HEK293 (cell line): Measurements from ENCODE around the gene ITPRID2.

ENCODE experiments used
- CTCF ChIA-PET: fragments of 350-600 bp; formaldehyde crosslinking; extraction: SDS; loops from one replicate; lab custom pipeline; 2021; ENCODE audit warnings: antibody characterized with exemption; lab: Yijun Ruan, JAX
- POLR2A ChIA-PET: fragments of 300-600 bp; formaldehyde crosslinking; extraction: SDS; loops from one replicate; lab custom pipeline; 2020; ENCODE audit warnings: antibody characterized with exemption, inconsistent platforms; lab: Yijun Ruan, JAX
- H3K27ac ChIP-seq: fragments of 200-500 bp; sonication (Bioruptor generic); 2 replicates; pipeline ENCODE4 v1.5.1; 2014; ENCODE audit warnings: low read depth, low read length, control low read depth, inconsistent platforms; ENCODE audit errors: extremely low read depth
- H3K36me3 ChIP-seq, 2 experiments: fragments of 200-500 bp in 1 of 2; sonication (Bioruptor generic) in 1 of 2; 1 replicate in 1 of 2; 2 replicates in 1 of 2; pipeline ENCODE4 v1.5.1; 2014 to 2017; ENCODE audit warnings: inconsistent platforms in 2 of 2, low read length in 2 of 2; ENCODE audit not compliant: control insufficient read depth in 2 of 2, insufficient read depth in 1 of 2
- H3K4me1 ChIP-seq: fragments of 200-500 bp; sonication (Bioruptor generic); 2 replicates; pipeline ENCODE4 v1.5.1; 2014; ENCODE audit warnings: mild to moderate bottlenecking, low read length, inconsistent platforms; ENCODE audit not compliant: control insufficient read depth, insufficient read depth
- H3K4me3 ChIP-seq: 2 replicates; pipeline ENCODE4 v1.5.1; 2011; ENCODE audit warnings: low read depth, mild to moderate bottlenecking, control low read depth, low read length, moderate library complexity
- H3K9me3 ChIP-seq: fragments of 200-500 bp; sonication (Bioruptor generic); 2 replicates; pipeline ENCODE4 v1.5.1; 2014; ENCODE audit warnings: low read depth, low read length, inconsistent platforms; ENCODE audit not compliant: control insufficient read depth, insufficient read depth
- BCL11A ChIP-seq: fragments of 450-650 bp; formaldehyde crosslinking; IDR thresholded peaks from 2 replicates; pipeline ENCODE4 v1.5.1; 2016; ENCODE audit warnings: low read depth, missing biosample characterization, missing genetic modification characterization
- FEZF1 ChIP-seq: fragments of 450-650 bp; formaldehyde crosslinking; IDR thresholded peaks from 2 replicates; pipeline ENCODE4 v1.5.1; 2016; ENCODE audit warnings: missing biosample characterization, missing genetic modification characterization
- KLF8 ChIP-seq: fragments of 450-650 bp; formaldehyde crosslinking; IDR thresholded peaks from 2 replicates; pipeline ENCODE4 v1.5.1; 2016; ENCODE audit warnings: missing biosample characterization, missing genetic modification characterization
- SCRT2 ChIP-seq: fragments of 450-650 bp; formaldehyde crosslinking; IDR thresholded peaks from 2 replicates; pipeline ENCODE4 v1.5.1; 2016; ENCODE audit warnings: missing biosample characterization, missing genetic modification characterization
- WT1 ChIP-seq: fragments of 450-650 bp; formaldehyde crosslinking; IDR thresholded peaks from 2 replicates; pipeline ENCODE4 v1.5.1; 2016; ENCODE audit warnings: missing biosample characterization, missing genetic modification characterization
- ZBTB48 ChIP-seq: fragments of 450-650 bp; formaldehyde crosslinking; IDR thresholded peaks from 2 replicates; pipeline ENCODE4 v1.5.1; 2016; ENCODE audit warnings: missing biosample characterization, missing genetic modification characterization
- ZNF16 ChIP-seq: fragments of 450-650 bp; formaldehyde crosslinking; IDR thresholded peaks from 2 replicates; pipeline ENCODE4 v1.5.1; 2016; ENCODE audit warnings: low read depth, missing biosample characterization, missing genetic modification characterization
- ZNF292 ChIP-seq: fragments of 450-650 bp; formaldehyde crosslinking; IDR thresholded peaks from 2 replicates; pipeline ENCODE4 v1.5.1; 2016; ENCODE audit warnings: low read depth, missing biosample characterization, missing genetic modification characterization, borderline replicate concordance
- ZNF366 ChIP-seq: fragments of 450-650 bp; formaldehyde crosslinking; conservative IDR thresholded peaks from 2 replicates; pipeline ENCODE4 v1.5.1; 2016; ENCODE audit warnings: missing biosample characterization, missing genetic modification characterization
- ZNF521 ChIP-seq: fragments of 450-650 bp; formaldehyde crosslinking; IDR thresholded peaks from 2 replicates; pipeline ENCODE4 v1.5.1; 2017; ENCODE audit warnings: missing biosample characterization, mild to moderate bottlenecking, missing genetic modification characterization
- ZNF585B ChIP-seq: fragments of 450-650 bp; formaldehyde crosslinking; IDR thresholded peaks from 2 replicates; pipeline ENCODE4 v1.5.1; 2016; ENCODE audit warnings: missing biosample characterization, missing genetic modification characterization
- ZNF707 ChIP-seq: fragments of 450-650 bp; formaldehyde crosslinking; IDR thresholded peaks from 2 replicates; pipeline ENCODE4 v1.5.1; 2016; ENCODE audit warnings: missing biosample characterization, missing genetic modification characterization
- ZNF777 ChIP-seq: fragments of 450-650 bp; formaldehyde crosslinking; IDR thresholded peaks from 2 replicates; pipeline ENCODE4 v1.5.1; 2017; ENCODE audit warnings: missing biosample characterization, missing genetic modification characterization, borderline replicate concordance
- ZNF843 ChIP-seq: fragments of 450-650 bp; formaldehyde crosslinking; IDR thresholded peaks from 2 replicates; pipeline ENCODE4 v1.5.1; 2016; ENCODE audit warnings: missing biosample characterization, missing genetic modification characterization
- TF ChIP-seq, protein P1 (sequence below): fragments of 450-650 bp; formaldehyde crosslinking; IDR thresholded peaks from 2 replicates; pipeline ENCODE4 v1.5.1; 2016; ENCODE audit warnings: missing biosample characterization, missing genetic modification characterization
- TF ChIP-seq, protein P2 (sequence below): fragments of 450-650 bp; formaldehyde crosslinking; IDR thresholded peaks from 2 replicates; pipeline ENCODE4; 2016; ENCODE audit warnings: missing biosample characterization, missing genetic modification characterization
- TF ChIP-seq, protein P3 (sequence below): fragments of 450-650 bp; formaldehyde crosslinking; IDR thresholded peaks from 2 replicates; pipeline ENCODE4 v1.5.1; 2017; ENCODE audit warnings: missing biosample characterization, mild to moderate bottlenecking, missing genetic modification characterization, moderate library complexity
- TF ChIP-seq, protein P4 (sequence below): fragments of 450-650 bp; formaldehyde crosslinking; optimal IDR thresholded peaks from 2 replicates; pipeline ENCODE3; 2016; ENCODE audit warnings: missing biosample characterization, mild to moderate bottlenecking, missing genetic modification characterization
- TF ChIP-seq, protein P5 (sequence below): fragments of 450-650 bp; formaldehyde crosslinking; IDR thresholded peaks from 2 replicates; pipeline ENCODE4 v1.5.1; 2016; ENCODE audit warnings: missing biosample characterization, missing genetic modification characterization
- TF ChIP-seq, protein P6 (sequence below): fragments of 450-650 bp; IDR thresholded peaks from 2 replicates; pipeline ENCODE4 v1.5.1; 2018; ENCODE audit warnings: missing biosample characterization, missing genetic modification characterization

Gene ITPRID2

DNA sequence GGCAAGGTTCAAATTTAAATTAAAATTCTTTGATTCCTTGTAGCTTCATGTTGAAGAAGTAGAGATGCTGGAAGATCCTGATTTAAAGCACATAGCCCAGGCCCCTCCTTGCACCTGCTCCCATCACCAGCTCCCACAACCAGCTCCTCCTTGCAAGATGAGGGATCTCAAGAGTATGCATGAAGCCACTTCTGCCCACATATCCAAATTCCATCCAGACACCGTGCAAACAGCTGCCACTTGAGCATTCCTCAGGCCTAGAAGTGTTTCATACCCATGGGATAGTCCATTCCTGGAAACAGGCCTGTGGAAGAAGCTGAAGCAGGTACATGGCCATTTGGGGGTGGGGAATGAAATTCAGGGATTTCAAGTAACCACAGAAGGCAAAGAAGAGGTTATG lies 32.4 kb upstream of the ITPRID2 start:
- Histone ChIP-seq H3K9me3 (no peaks in the 10 kb centered on the region), H3K27ac (no peak overlapping the region), H3K36me3 (no peaks in the 10 kb centered on the region), H3K4me1 (no peaks in the 10 kb centered on the region), H3K4me3 (no peak overlapping the region)
- TF ChIP-seq ZNF707: no peak
- no peak for TF ChIP-seq ZNF521 (tag by site-specific recombination)
- no peak for TF ChIP-seq FEZF1 (tag by site-specific recombination)
- TF ChIP-seq, protein P1, sequence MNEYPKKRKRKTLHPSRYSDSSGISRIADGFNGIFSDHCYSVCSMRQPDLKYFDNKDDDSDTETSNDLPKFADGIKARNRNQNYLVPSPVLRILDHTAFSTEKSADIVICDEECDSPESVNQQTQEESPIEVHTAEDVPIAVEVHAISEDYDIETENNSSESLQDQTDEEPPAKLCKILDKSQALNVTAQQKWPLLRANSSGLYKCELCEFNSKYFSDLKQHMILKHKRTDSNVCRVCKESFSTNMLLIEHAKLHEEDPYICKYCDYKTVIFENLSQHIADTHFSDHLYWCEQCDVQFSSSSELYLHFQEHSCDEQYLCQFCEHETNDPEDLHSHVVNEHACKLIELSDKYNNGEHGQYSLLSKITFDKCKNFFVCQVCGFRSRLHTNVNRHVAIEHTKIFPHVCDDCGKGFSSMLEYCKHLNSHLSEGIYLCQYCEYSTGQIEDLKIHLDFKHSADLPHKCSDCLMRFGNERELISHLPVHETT (tag by site-specific recombination): no peak
- TF ChIP-seq WT1: no peak
- TF ChIP-seq, protein P2, sequence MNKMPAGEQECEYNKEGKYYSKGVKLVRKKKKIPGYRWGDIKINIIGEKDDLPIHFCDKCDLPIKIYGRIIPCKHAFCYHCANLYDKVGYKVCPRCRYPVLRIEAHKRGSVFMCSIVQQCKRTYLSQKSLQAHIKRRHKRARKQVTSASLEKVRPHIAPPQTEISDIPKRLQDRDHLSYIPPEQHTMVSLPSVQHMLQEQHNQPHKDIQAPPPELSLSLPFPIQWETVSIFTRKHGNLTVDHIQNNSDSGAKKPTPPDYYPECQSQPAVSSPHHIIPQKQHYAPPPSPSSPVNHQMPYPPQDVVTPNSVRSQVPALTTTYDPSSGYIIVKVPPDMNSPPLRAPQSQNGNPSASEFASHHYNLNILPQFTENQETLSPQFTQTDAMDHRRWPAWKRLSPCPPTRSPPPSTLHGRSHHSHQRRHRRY: no peak
- TF ChIP-seq ZNF843 (tag by site-specific recombination): no peak
- no peak for TF ChIP-seq ZNF585B
- TF ChIP-seq, protein P3, sequence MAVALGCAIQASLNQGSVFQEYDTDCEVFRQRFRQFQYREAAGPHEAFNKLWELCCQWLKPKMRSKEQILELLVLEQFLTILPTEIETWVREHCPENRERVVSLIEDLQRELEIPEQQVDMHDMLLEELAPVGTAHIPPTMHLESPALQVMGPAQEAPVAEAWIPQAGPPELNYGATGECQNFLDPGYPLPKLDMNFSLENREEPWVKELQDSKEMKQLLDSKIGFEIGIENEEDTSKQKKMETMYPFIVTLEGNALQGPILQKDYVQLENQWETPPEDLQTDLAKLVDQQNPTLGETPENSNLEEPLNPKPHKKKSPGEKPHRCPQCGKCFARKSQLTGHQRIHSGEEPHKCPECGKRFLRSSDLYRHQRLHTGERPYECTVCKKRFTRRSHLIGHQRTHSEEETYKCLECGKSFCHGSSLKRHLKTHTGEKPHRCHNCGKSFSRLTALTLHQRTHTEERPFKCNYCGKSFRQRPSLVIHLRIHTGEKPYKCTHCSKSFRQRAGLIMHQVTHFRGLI: no peak
- TF ChIP-seq ZNF777 (tag by site-specific recombination): no peak
- no peak for TF ChIP-seq ZNF16 (tag by site-specific recombination)
- TF ChIP-seq, protein P4, sequence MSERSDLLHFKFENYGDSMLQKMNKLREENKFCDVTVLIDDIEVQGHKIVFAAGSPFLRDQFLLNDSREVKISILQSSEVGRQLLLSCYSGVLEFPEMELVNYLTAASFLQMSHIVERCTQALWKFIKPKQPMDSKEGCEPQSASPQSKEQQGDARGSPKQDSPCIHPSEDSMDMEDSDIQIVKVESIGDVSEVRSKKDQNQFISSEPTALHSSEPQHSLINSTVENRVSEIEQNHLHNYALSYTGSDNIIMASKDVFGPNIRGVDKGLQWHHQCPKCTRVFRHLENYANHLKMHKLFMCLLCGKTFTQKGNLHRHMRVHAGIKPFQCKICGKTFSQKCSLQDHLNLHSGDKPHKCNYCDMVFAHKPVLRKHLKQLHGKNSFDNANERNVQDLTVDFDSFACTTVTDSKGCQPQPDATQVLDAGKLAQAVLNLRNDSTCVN (tag by site-specific recombination): no peak
- TF ChIP-seq, protein P5, sequence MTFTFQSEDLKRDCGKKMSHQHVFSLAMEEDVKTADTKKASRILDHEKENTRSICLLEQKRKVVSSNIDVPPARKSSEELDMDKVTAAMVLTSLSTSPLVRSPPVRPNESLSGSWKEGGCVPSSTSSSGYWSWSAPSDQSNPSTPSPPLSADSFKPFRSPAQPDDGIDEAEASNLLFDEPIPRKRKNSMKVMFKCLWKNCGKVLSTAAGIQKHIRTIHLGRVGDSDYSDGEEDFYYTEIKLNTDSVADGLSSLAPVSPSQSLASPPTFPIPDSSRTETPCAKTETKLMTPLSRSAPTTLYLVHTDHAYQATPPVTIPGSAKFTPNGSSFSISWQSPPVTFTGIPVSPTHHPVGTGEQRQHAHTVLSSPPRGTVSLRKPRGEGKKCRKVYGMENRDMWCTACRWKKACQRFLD (tag by site-specific recombination): no peak
- no peak for TF ChIP-seq ZBTB48
- TF ChIP-seq ZNF366 (tag by site-specific recombination): no peak
- TF ChIP-seq BCL11A (tag by site-specific recombination): no peak
- TF ChIP-seq, protein P6, sequence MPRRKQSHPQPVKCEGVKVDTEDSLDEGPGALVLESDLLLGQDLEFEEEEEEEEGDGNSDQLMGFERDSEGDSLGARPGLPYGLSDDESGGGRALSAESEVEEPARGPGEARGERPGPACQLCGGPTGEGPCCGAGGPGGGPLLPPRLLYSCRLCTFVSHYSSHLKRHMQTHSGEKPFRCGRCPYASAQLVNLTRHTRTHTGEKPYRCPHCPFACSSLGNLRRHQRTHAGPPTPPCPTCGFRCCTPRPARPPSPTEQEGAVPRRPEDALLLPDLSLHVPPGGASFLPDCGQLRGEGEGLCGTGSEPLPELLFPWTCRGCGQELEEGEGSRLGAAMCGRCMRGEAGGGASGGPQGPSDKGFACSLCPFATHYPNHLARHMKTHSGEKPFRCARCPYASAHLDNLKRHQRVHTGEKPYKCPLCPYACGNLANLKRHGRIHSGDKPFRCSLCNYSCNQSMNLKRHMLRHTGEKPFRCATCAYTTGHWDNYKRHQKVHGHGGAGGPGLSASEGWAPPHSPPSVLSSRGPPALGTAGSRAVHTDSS (tag by site-specific recombination): no peak
- no peak for TF ChIP-seq SCRT2
- no peak for TF ChIP-seq KLF8 (tag by site-specific recombination)
- TF ChIP-seq ZNF292: no peak
- CTCF ChIA-PET: interaction anchor here (0.5 to 1.5 kb wide), 3 partner anchors 9 to 220 kb away, joined by 3 to 5 read pairs (median 3); no protein-coding TSS in a partner anchor
- POLR2A ChIA-PET: no interaction called here
